H1 (cell line): ENCODE data around the gene ZPR1. TPM values are rescaled to one million over a fixed set of nuclear protein-coding genes. Genes with fewer than 3 reads are reported as not detected.

Experiments used
- CTCF ChIA-PET: fragments of 300-600 bp; sonication (Branson Sonifier 250); formaldehyde crosslinking; loops from one replicate; lab custom pipeline; 2021; ENCODE audit not compliant: partially characterized antibody; lab: Charles Lee
- POLR2A ChIA-PET: fragments of 300-600 bp; sonication (Branson Sonifier 250); formaldehyde crosslinking; loops from one replicate; lab custom pipeline; 2021; ENCODE audit warnings: inconsistent platforms; ENCODE audit not compliant: partially characterized antibody; lab: Charles Lee
- DNase-seq, 2 experiments: peaks; one replicate each; pipeline versions ENCODE4 v3.0.0 to v3.0.0-alpha.2; 2010 to 2022; ENCODE audit warnings: low spot score in 2 of 2, low read depth in 1 of 2, mixed read lengths in 1 of 2
- FAIRE-seq: peaks from 2 replicates; lab custom pipeline; 2011; peaks lifted over from hg19 to GRCh38; lab: Jason Lieb, UNC
- H2AFZ ChIP-seq: 2 replicates; pipeline ENCODE4 v1.8.1; 2012; ENCODE audit warnings: low read length, inconsistent platforms
- H2AK5ac ChIP-seq: 2 replicates; pipeline ENCODE4 v1.6.1; 2013; ENCODE audit warnings: low read depth, low read length
- H2BK120ac ChIP-seq: replicated peaks from 2 replicates; pipeline ENCODE3; 2013; ENCODE audit warnings: low read depth, low read length, inconsistent platforms
- H2BK12ac ChIP-seq: 2 replicates; pipeline ENCODE4 v1.6.1; 2013; ENCODE audit warnings: low read depth, low read length
- H2BK15ac ChIP-seq: 2 replicates; pipeline ENCODE4 v1.6.1; 2013; ENCODE audit warnings: low read length
- H2BK20ac ChIP-seq: 2 replicates; pipeline ENCODE4 v1.6.1; 2013; ENCODE audit warnings: low read length
- H2BK5ac ChIP-seq: 2 replicates; pipeline ENCODE4 v1.6.1; 2013; ENCODE audit warnings: low read depth, low read length
- H3K14ac ChIP-seq: 2 replicates; pipeline ENCODE4 v1.6.1; 2013; ENCODE audit warnings: inconsistent platforms; ENCODE audit not compliant: insufficient read length
- H3K18ac ChIP-seq: 2 replicates; pipeline ENCODE4 v1.6.1; 2013; ENCODE audit warnings: low read length; ENCODE audit errors: extremely low read depth
- H3K23ac ChIP-seq: 2 replicates; pipeline ENCODE4 v1.6.1; 2013; ENCODE audit warnings: inconsistent platforms; ENCODE audit not compliant: insufficient read length
- H3K23me2 ChIP-seq: 2 replicates; pipeline ENCODE4 v1.6.1; 2013; ENCODE audit warnings: low read depth, low read length
- H3K27ac ChIP-seq: 2 replicates; pipeline ENCODE4 v1.6.1; 2011; ENCODE audit warnings: low read depth, low read length, inconsistent platforms
- H3K27me3 ChIP-seq, 4 experiments: replicated peaks in 1 of 4; 1 replicate in 1 of 4; 2 replicates in 3 of 4; pipeline versions ENCODE4 v1.6.1 to v1.8.1; 2011 to 2013; ENCODE audit warnings: low read length in 3 of 4, mild to moderate bottlenecking in 3 of 4, inconsistent platforms in 2 of 4, mixed read lengths in 2 of 4, moderate library complexity in 1 of 4; ENCODE audit not compliant: control insufficient read depth in 3 of 4, insufficient read depth in 3 of 4; ENCODE audit errors: extremely low read depth in 1 of 4
- H3K36me3 ChIP-seq, 4 experiments: 2 replicates each; pipeline versions ENCODE4 v1.6.1 to v1.8.1; 2011 to 2013; ENCODE audit warnings: mild to moderate bottlenecking in 4 of 4, low read length in 3 of 4, moderate library complexity in 2 of 4, control low read depth in 1 of 4, inconsistent platforms in 1 of 4; ENCODE audit not compliant: insufficient read depth in 4 of 4, control insufficient read depth in 2 of 4
- H3K4ac ChIP-seq: replicated peaks from 2 replicates; pipeline ENCODE3; 2013; ENCODE audit warnings: low read length, low read depth, mixed read lengths, inconsistent platforms; ENCODE audit not compliant: insufficient read length
- H3K4me1 ChIP-seq, 4 experiments: replicated peaks in 1 of 4; 1 replicate in 1 of 4; 2 replicates in 3 of 4; pipeline versions ENCODE4 v1.6.1 to v1.8.1; 2011 to 2013; ENCODE audit warnings: low read length in 3 of 4, inconsistent platforms in 2 of 4, mixed read lengths in 1 of 4; ENCODE audit not compliant: insufficient read depth in 4 of 4, control insufficient read depth in 3 of 4
- H3K4me2 ChIP-seq, 2 experiments: 2 replicates each; pipeline versions ENCODE4 v1.6.1 to v1.8.1; 2011 to 2013; ENCODE audit warnings: low read depth in 2 of 2, low read length in 2 of 2, control low read depth in 1 of 2, inconsistent platforms in 1 of 2, mild to moderate bottlenecking in 1 of 2; ENCODE audit not compliant: insufficient read depth in 1 of 2
- H3K4me3 ChIP-seq, 4 experiments: fragments of 200-600, 300-600 bp in 1 of 4; sonication (generic), shearing (Covaris generic), sonication (Bioruptor Twin) in 1 of 4; 2 replicates each; pipeline versions ENCODE4 v1.5.1 to v1.8.1; 2011 to 2016; ENCODE audit warnings: low read length in 4 of 4, low read depth in 3 of 4, control low read depth in 2 of 4, inconsistent platforms in 2 of 4, mild to moderate bottlenecking in 2 of 4, mixed read lengths in 1 of 4, moderate library complexity in 1 of 4; ENCODE audit not compliant: insufficient read depth in 2 of 4; ENCODE audit errors: extremely low read depth in 1 of 4
- H3K56ac ChIP-seq: replicated peaks from 2 replicates; pipeline ENCODE3; 2013; ENCODE audit warnings: low read depth, mild to moderate bottlenecking, mixed read lengths, low read length, inconsistent platforms; ENCODE audit not compliant: insufficient read length
- H3K79me1 ChIP-seq: 2 replicates; pipeline ENCODE4 v1.6.1; 2013; ENCODE audit warnings: low read depth, low read length, control low read depth
- H3K79me2 ChIP-seq, 2 experiments: 2 replicates each; pipeline versions ENCODE4 v1.6.1 to v1.8.1; 2012 to 2013; ENCODE audit warnings: low read length in 2 of 2, mild to moderate bottlenecking in 2 of 2, inconsistent platforms in 1 of 2; ENCODE audit not compliant: insufficient read depth in 2 of 2, control insufficient read depth in 1 of 2
- H3K9ac ChIP-seq, 4 experiments: replicated peaks in 1 of 4; 1 replicate in 1 of 4; 2 replicates in 3 of 4; pipeline versions ENCODE4 v1.6.1 to v1.8.1; 2011 to 2013; ENCODE audit warnings: low read depth in 3 of 4, low read length in 3 of 4, control low read depth in 2 of 4, mild to moderate bottlenecking in 2 of 4, moderate library complexity in 2 of 4, inconsistent platforms in 1 of 4; ENCODE audit errors: extremely low read depth in 1 of 4
- H3K9me3 ChIP-seq, 2 experiments: 2 replicates each; pipeline versions ENCODE4 v1.6.1 to v1.8.1; 2012 to 2013; ENCODE audit warnings: mild to moderate bottlenecking in 2 of 2, moderate library complexity in 2 of 2, control low read depth in 1 of 2, inconsistent platforms in 1 of 2, low read depth in 1 of 2, low read length in 1 of 2, mixed read lengths in 1 of 2; ENCODE audit not compliant: insufficient read depth in 2 of 2
- H4K20me1 ChIP-seq, 2 experiments: replicated peaks in 1 of 2; 2 replicates each; pipeline versions ENCODE3 to v1.8.1; 2011 to 2013; ENCODE audit warnings: inconsistent platforms in 2 of 2, low read length in 2 of 2, mild to moderate bottlenecking in 1 of 2; ENCODE audit not compliant: insufficient read depth in 2 of 2, control insufficient read depth in 1 of 2
- H4K5ac ChIP-seq: 2 replicates; pipeline ENCODE4 v1.6.1; 2013; ENCODE audit warnings: low read length, low read depth, mixed read lengths, inconsistent platforms; ENCODE audit not compliant: insufficient read length
- H4K8ac ChIP-seq: 2 replicates; pipeline ENCODE4 v1.8.0; 2013; ENCODE audit warnings: mild to moderate bottlenecking, moderate library complexity, low read length, inconsistent platforms; ENCODE audit not compliant: insufficient read depth; ENCODE audit errors: extremely low read depth
- H4K91ac ChIP-seq: replicated peaks from 2 replicates; pipeline ENCODE3; 2013; ENCODE audit warnings: low read length, mixed read lengths, inconsistent platforms; ENCODE audit not compliant: insufficient read length
- EGR1 ChIP-seq: IDR thresholded peaks from 2 replicates; pipeline ENCODE4 v1.6.1; 2011; ENCODE audit warnings: low read depth, low read length, borderline replicate concordance
- PHF8 ChIP-seq: fragments of 200-600 bp; sonication (generic); conservative IDR thresholded peaks from 2 replicates; pipeline ENCODE4 v1.7.1; 2012; ENCODE audit warnings: low read depth, mild to moderate bottlenecking, inconsistent platforms, low read length, moderate library complexity
- POLR2A ChIP-seq, 2 experiments: IDR thresholded peaks; 1 replicate in 1 of 2; 2 replicates in 1 of 2; pipeline ENCODE4 v1.6.1; 2011; ENCODE audit warnings: low read depth in 2 of 2, low read length in 2 of 2, mild to moderate bottlenecking in 2 of 2; ENCODE audit errors: control extremely low read depth in 1 of 2
- RBBP5 ChIP-seq: IDR thresholded peaks from 2 replicates; pipeline ENCODE4 v1.7.1; 2012; ENCODE audit warnings: low read depth, mild to moderate bottlenecking, inconsistent platforms, low read length, moderate library complexity, borderline replicate concordance
- TAF1 ChIP-seq: IDR thresholded peaks from 2 replicates; pipeline ENCODE4 v1.6.1; 2011; ENCODE audit warnings: mild to moderate bottlenecking, low read depth, low read length
- TBP ChIP-seq: IDR thresholded peaks from 2 replicates; pipeline ENCODE4 v1.6.1; 2011; ENCODE audit warnings: low read depth, low read length, improper control_type of control experiment
- WGBS, 2 experiments: shearing (Covaris generic) in 1 of 2; methylation state at CpG; one replicate each; pipeline versions ENCODE4 v1.1.6 to v1.1.7; 2013 to 2015; ENCODE audit warnings: low lambda C conversion rate in 2 of 2, mixed read lengths in 2 of 2, inconsistent platforms in 1 of 2, low coverage in 1 of 2, missing lambda C conversion rate in 1 of 2; ENCODE audit not compliant: insufficient replicate concordance in 2 of 2, insufficient coverage in 1 of 2, insufficient read length in 1 of 2; ENCODE audit errors: extremely low coverage in 1 of 2, missing lambda C conversion rate in 1 of 2; 5-methylcytosine and 5-hydroxymethylcytosine counted together
- long read RNA-seq, 2 experiments: library from RNA in 1 of 2; library from capped mRNA in 1 of 2; stranded (forward); transcript quantifications; one replicate each; pipeline ENCODE4 v2.0.0, GENCODE V29; 2021; ENCODE audit warnings: inconsistent platforms in 1 of 2
- polyA minus RNA-seq, 3 experiments: library from RNA; depleted of rRNA, polyadenylated mRNA; stranded (reverse); fragments of >200 nt; gene quantifications; 1 replicate in 2 of 3; 2 replicates in 1 of 3; pipeline ENCODE4 v1.2.3, GENCODE V29; 2011
- polyA plus RNA-seq, 7 experiments: library from polyadenylated mRNA; depleted of rRNA in 3 of 7; stranded (reverse) in 5 of 7; unstranded in 2 of 7; fragments of >200 nt in 5 of 7; fragments of 200-250 nt in 2 of 7; gene quantifications; 1 replicate in 5 of 7; 2 replicates in 1 of 7; 4 replicates in 1 of 7; pipeline versions ENCODE4 v1.2.1 to v1.2.3, GENCODE V29; 2011 to 2013; ENCODE audit warnings: missing spikeins in 2 of 7, mixed read lengths in 2 of 7
- total RNA-seq: library from RNA; stranded (reverse); fragmentation: NEBNext Ultra II Directional; extraction: Animal tissue kit (Norgen Biotek cat#: 25700); gene quantifications from 2 replicates; pipeline ENCODE4 v1.2.1, GENCODE V29; 2021

The ZPR1 gene, protein sequence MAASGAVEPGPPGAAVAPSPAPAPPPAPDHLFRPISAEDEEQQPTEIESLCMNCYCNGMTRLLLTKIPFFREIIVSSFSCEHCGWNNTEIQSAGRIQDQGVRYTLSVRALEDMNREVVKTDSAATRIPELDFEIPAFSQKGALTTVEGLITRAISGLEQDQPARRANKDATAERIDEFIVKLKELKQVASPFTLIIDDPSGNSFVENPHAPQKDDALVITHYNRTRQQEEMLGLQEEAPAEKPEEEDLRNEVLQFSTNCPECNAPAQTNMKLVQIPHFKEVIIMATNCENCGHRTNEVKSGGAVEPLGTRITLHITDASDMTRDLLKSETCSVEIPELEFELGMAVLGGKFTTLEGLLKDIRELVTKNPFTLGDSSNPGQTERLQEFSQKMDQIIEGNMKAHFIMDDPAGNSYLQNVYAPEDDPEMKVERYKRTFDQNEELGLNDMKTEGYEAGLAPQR
- total RNA-seq (70.5 and 81.2 TPM in 2 replicates), polyA plus RNA-seq (2011; rRNA removed) (36.6 and 36.7 TPM in 2 replicates), polyA minus RNA-seq (2011; rRNA and poly(A)+ RNA removed) (62.4 and 69.3 TPM in 2 replicates)
- 49.0 TPM for polyA plus RNA-seq (2011; cell fraction: cytosol; rRNA removed)
- 38.7 TPM for polyA plus RNA-seq (2011; cell fraction: nucleus; rRNA removed)
- 44.9 to 54.2 TPM (median 48.1 TPM) in 4 replicates for polyA plus RNA-seq (2012, experiment 1 of 2)
- 24.3 TPM for polyA plus RNA-seq (2012, experiment 2 of 2)
- polyA plus RNA-seq (2013, experiment 1 of 2), result 33.3 TPM
- 35.5 TPM for polyA plus RNA-seq (2013, experiment 2 of 2)
- 46.8 TPM for polyA minus RNA-seq (2011; cell fraction: cytosol; rRNA and poly(A)+ RNA removed)
- 42.6 TPM for polyA minus RNA-seq (2011; cell fraction: nucleus; rRNA and poly(A)+ RNA removed)
- long read RNA-seq, experiment 1, full-length matches to known transcripts, result 8 of 38 reads
- long read RNA-seq, experiment 1, partial matches to known transcripts, result 20 of 38 reads
- long read RNA-seq, experiment 1, other reads (novel, unspliced or antisense), result 10 of 38 reads
- long read RNA-seq, experiment 2, partial matches to known transcripts, result 2 of 4 reads
- long read RNA-seq, experiment 2, other reads (novel, unspliced or antisense), result 2 of 4 reads

DNA sequence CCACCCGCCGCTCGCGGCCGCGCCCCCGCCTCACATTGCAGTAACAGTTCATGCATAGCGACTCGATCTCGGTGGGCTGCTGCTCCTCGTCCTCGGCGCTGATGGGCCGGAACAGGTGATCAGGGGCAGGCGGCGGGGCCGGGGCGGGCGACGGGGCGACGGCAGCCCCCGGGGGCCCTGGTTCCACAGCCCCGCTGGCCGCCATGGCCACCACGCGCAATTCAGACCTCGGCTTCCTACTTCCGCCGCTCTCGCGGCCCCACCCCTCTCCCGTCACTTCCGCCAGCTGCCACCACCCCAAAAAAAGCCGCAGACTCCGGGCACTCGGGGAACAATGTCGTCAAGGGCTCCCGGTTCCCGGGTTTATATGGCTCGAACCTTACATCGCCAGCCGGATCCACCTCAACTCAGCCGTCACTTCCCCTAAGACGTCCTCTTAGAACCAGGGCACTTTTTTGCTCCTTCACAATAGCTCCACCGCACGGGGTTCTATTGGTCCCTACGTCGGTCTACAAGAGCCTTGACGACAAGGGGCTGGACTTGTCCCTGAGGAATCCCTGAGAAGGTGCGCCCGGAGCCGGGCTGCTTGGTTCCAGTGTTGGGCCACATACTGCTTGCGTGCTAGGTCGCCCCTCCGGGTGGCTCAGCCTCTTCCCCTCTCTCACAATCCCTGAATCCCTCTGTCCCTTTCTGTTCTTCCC lies at the start of gene ZPR1:
TSS of gene ZPR1 (minus strand) at position 238 of the 701 bp plus-strand sequence. CDS start at position 205, 33 bp downstream.
- peak within 1 kb of the TSS; percentile 65 to 78 (median 70) for H3K9ac ChIP-seq
- peak within 1 kb of the TSS; percentile 56; the same call in 1 of the 2 replicates for H3K27ac ChIP-seq
- no peak within 1 kb of the TSS for H2BK20ac ChIP-seq
- no peak within 1 kb of the TSS for H2BK12ac ChIP-seq
- no peak within 1 kb of the TSS for H3K23ac ChIP-seq
- H3K4me2 ChIP-seq, result peak within 1 kb of the TSS; percentile 92 to 94
- H2BK120ac ChIP-seq, result no peak within 1 kb of the TSS
- H2BK5ac ChIP-seq, result no peak within 1 kb of the TSS; the same call in 1 of the 2 replicates
- H4K20me1 ChIP-seq, result no peaks in the 10 kb centered on the region
- 3% methylated on average over 47 of the region's 56 CpGs; no CpG with 5 or more reads in 1 of the 2 experiments for WGBS, 2 experiments
- no peak within 1 kb of the TSS for H2BK15ac ChIP-seq
- H4K8ac ChIP-seq, result peak within 1 kb of the TSS; percentile 39
- H2AK5ac ChIP-seq, result no peak within 1 kb of the TSS
- H3K4me3 ChIP-seq, result peak within 1 kb of the TSS; percentile 79 to 93 (median 85)
- peak within 1 kb of the TSS; percentile 29 for H3K4ac ChIP-seq
- H3K79me2 ChIP-seq, result peaks cover 0 to 15% of the 10 kb centered on the region in 2 experiments; a peak in 2 of 4 replicates
- H4K91ac ChIP-seq, result no peak within 1 kb of the TSS
- no peak within 1 kb of the TSS for H3K56ac ChIP-seq
- H3K27me3 ChIP-seq, result peaks cover 0 to 11% (median 3%) of the 10 kb centered on the region in 4 experiments; a peak in 4 of 7 replicates
- H3K79me1 ChIP-seq, result peaks cover 5% of the 10 kb centered on the region; the same call in 1 of the 2 replicates
- H3K4me1 ChIP-seq, result peaks cover 4 to 9% (median 6%) of the 10 kb centered on the region in 4 experiments
- POLR2A ChIA-PET, result interaction anchor here (0.9 to 6.0 kb wide), 7 partner anchors 8 to 309 kb away, joined by 3 to 29 read pairs (median 4); partner anchors contain the start of genes APOA1 and BUD13
- peak within 1 kb of the TSS; percentile 18 for H4K5ac ChIP-seq
- CTCF ChIA-PET, result interaction anchor here (0.9 to 12.1 kb wide), 10 partner anchors 8 to 439 kb away, joined by 3 to 237 read pairs (median 4); partner anchors contain the start of genes APOA1, APOA4 and APOC3
- no peaks in the 10 kb centered on the region for H3K9me3 ChIP-seq
- no peak within 1 kb of the TSS for H3K14ac ChIP-seq
- H3K23me2 ChIP-seq, result peaks cover 11% of the 10 kb centered on the region
- peaks cover 26 to 36% (median 30%) of the 10 kb centered on the region in 4 experiments for H3K36me3 ChIP-seq
- peak within 1 kb of the TSS; percentile 91; the same call in 1 of the 2 replicates for H2AFZ ChIP-seq
- DNase-seq, result peak in 1 of 2 experiments; percentile 89
- no peak for FAIRE-seq
- H3K18ac ChIP-seq, result peak within 1 kb of the TSS; percentile 66
- TF ChIP-seq TAF1 (peak; percentile 65; the same call in 1 of the 2 replicates), EGR1 (no peak), RBBP5 (0 out of 2 replicates have a peak, but pooled peaks have one; percentile 25), TBP (0 out of 2 replicates have a peak, but pooled peaks have one; percentile 29), POLR2A (IDR thresholded peaks at IDR 0.05; ENCODE audit: control extremely low read depth in 1 of 2, low read depth in 2 of 2, low read length in 2 of 2) (peak in 1 of 2 experiments; percentile 84; a peak in 2 of 3 replicates), PHF8 (peak; percentile 96)
